IMR-90 (cell line): ENCODE results near the gene NME2. TPM values are rescaled to one million over a fixed set of nuclear protein-coding genes. Genes with fewer than 3 reads are reported as not detected.

Experiments used
- ATAC-seq: fragments of 200-7000 bp; cut with Tn5 transposase; 2 replicates; pipeline ENCODE4 v1.9.1; 2020; ENCODE audit warnings: low read depth, mild to moderate bottlenecking, moderate library complexity
- BruUV-seq: library from RNA; stranded (reverse); fragments of 400-500 nt; replicated peaks from 2 replicates; lab custom pipeline; 2021; lab: Mats Ljungman, UMichigan
- CTCF ChIA-PET: fragments of 300-600 bp; formaldehyde crosslinking; extraction: SDS; loops from one replicate; lab custom pipeline; 2021; ENCODE audit warnings: antibody characterized with exemption; lab: Yijun Ruan, JAX
- POLR2A ChIA-PET: fragments of 300-600 bp; sonication (Branson Sonifier 250); formaldehyde crosslinking; loops from one replicate; lab custom pipeline; 2022; ENCODE audit warnings: antibody characterized with exemption; ENCODE audit not compliant: unreplicated experiment; lab: Charles Lee
- DNase-seq: peaks from one replicate; pipeline ENCODE4 v3.0.0; 2013
- H2AFZ ChIP-seq: replicated peaks from 2 replicates; pipeline ENCODE3; 2013; ENCODE audit warnings: low read length, mild to moderate bottlenecking; ENCODE audit not compliant: poor library complexity
- H2AK5ac ChIP-seq: 2 replicates; pipeline ENCODE4 v1.6.1; 2013; ENCODE audit warnings: low read depth, low read length, inconsistent platforms
- H2AK9ac ChIP-seq: replicated peaks from 2 replicates; pipeline ENCODE3; 2013; ENCODE audit warnings: mild to moderate bottlenecking, low read depth, low read length, moderate library complexity; ENCODE audit not compliant: poor library complexity
- H2BK120ac ChIP-seq: 2 replicates; pipeline ENCODE4 v1.6.1; 2013; ENCODE audit warnings: low read depth, low read length, inconsistent platforms
- H2BK15ac ChIP-seq: 3 replicates; pipeline ENCODE4 v1.6.1; 2013; ENCODE audit warnings: low read depth, low read length, inconsistent platforms
- H2BK20ac ChIP-seq: 2 replicates; pipeline ENCODE4 v1.6.1; 2013; ENCODE audit warnings: low read depth, mild to moderate bottlenecking, inconsistent platforms, low read length, moderate library complexity
- H2BK5ac ChIP-seq: 2 replicates; pipeline ENCODE4 v1.6.1; 2013; ENCODE audit warnings: mild to moderate bottlenecking, low read depth, low read length, inconsistent platforms; ENCODE audit not compliant: poor library complexity, severe bottlenecking
- H3K14ac ChIP-seq: replicated peaks from 2 replicates; pipeline ENCODE4 v1.6.1; 2013; ENCODE audit warnings: low read depth, low read length, inconsistent platforms
- H3K18ac ChIP-seq: 2 replicates; pipeline ENCODE4 v1.6.1; 2013; ENCODE audit warnings: low read depth, low read length, control low read depth
- H3K23ac ChIP-seq: 2 replicates; pipeline ENCODE4 v1.6.1; 2013; ENCODE audit warnings: low read depth, low read length, inconsistent platforms
- H3K27ac ChIP-seq: 2 replicates; pipeline ENCODE4 v1.5.1; 2013; ENCODE audit warnings: mild to moderate bottlenecking, control low read depth, low read length; ENCODE audit not compliant: insufficient read depth
- H3K27me3 ChIP-seq: 2 replicates; pipeline ENCODE4 v1.6.1; 2013; ENCODE audit warnings: low read length; ENCODE audit not compliant: control insufficient read depth, insufficient read depth
- H3K36me3 ChIP-seq: 2 replicates; pipeline ENCODE4 v1.6.1; 2013; ENCODE audit warnings: low read length, mixed read lengths; ENCODE audit not compliant: control insufficient read depth, insufficient read depth
- H3K4ac ChIP-seq: 2 replicates; pipeline ENCODE4 v1.6.1; 2013; ENCODE audit warnings: low read depth, low read length, inconsistent platforms
- H3K4me1 ChIP-seq: 2 replicates; pipeline ENCODE4 v1.6.1; 2013; ENCODE audit warnings: low read length, mixed read lengths; ENCODE audit not compliant: control insufficient read depth, insufficient read depth
- H3K4me2 ChIP-seq: 2 replicates; pipeline ENCODE4 v1.6.1; 2013; ENCODE audit warnings: low read depth, mild to moderate bottlenecking, control low read depth, low read length, moderate library complexity
- H3K4me3 ChIP-seq: 2 replicates; pipeline ENCODE4 v1.5.1; 2013; ENCODE audit warnings: low read depth, mild to moderate bottlenecking, control low read depth, low read length, moderate library complexity; ENCODE audit not compliant: insufficient read depth
- H3K56ac ChIP-seq: 2 replicates; pipeline ENCODE4 v1.6.1; 2013; ENCODE audit warnings: low read length, inconsistent platforms; ENCODE audit not compliant: insufficient read depth; ENCODE audit errors: extremely low read depth
- H3K79me1 ChIP-seq, 2 experiments: 2 replicates each; pipeline ENCODE4 v1.6.1; 2013; ENCODE audit warnings: low read length in 2 of 2, inconsistent platforms in 1 of 2, low read depth in 1 of 2
- H3K9ac ChIP-seq: 2 replicates; pipeline ENCODE4 v1.6.1; 2013; ENCODE audit warnings: low read depth, low read length, control low read depth
- H3K9me1 ChIP-seq: 2 replicates; pipeline ENCODE4 v1.6.1; 2013; ENCODE audit warnings: low read length, inconsistent platforms; ENCODE audit not compliant: insufficient read depth
- H3K9me3 ChIP-seq: 2 replicates; pipeline ENCODE4 v1.6.1; 2013; ENCODE audit warnings: low read length; ENCODE audit not compliant: control insufficient read depth, insufficient read depth
- H4K20me1 ChIP-seq: 2 replicates; pipeline ENCODE4 v1.6.1; 2013; ENCODE audit warnings: low read length, inconsistent platforms; ENCODE audit not compliant: insufficient read depth
- H4K5ac ChIP-seq: 2 replicates; pipeline ENCODE4 v1.6.1; 2013; ENCODE audit warnings: mild to moderate bottlenecking, low read depth, low read length, control low read depth
- H4K8ac ChIP-seq, 2 experiments: 2 replicates each; pipeline ENCODE4 v1.6.1; 2013; ENCODE audit warnings: low read depth in 2 of 2, low read length in 2 of 2, control low read depth in 1 of 2, inconsistent platforms in 1 of 2
- H4K91ac ChIP-seq: 2 replicates; pipeline ENCODE4 v1.6.1; 2013; ENCODE audit warnings: low read depth, low read length, inconsistent platforms; ENCODE audit not compliant: insufficient read depth
- FOS ChIP-seq: fragments of 150-350 bp; IDR thresholded peaks from 2 replicates; pipeline ENCODE4 v1.6.1; 2016; ENCODE audit warnings: low read depth, low read length
- WGBS, 2 experiments: methylation state at CpG; one replicate each; pipeline versions ENCODE4 v1.1.5 to v1.1.7; 2013; ENCODE audit warnings: missing lambda C conversion rate in 2 of 2; ENCODE audit not compliant: insufficient read length in 1 of 2; ENCODE audit errors: extremely low coverage in 2 of 2; 5-methylcytosine and 5-hydroxymethylcytosine counted together
- dilution Hi-C: fragments of 300-500 bp; cut with HindIII; formaldehyde crosslinking; loops from one replicate; pipeline ENCODE4 v1.14.3; 2018; ENCODE audit warnings: low sequenced_read_pairs; ENCODE audit not compliant: unreplicated experiment
- in situ Hi-C: fragments of 300-500 bp; cut with MboI; formaldehyde crosslinking; loops from 3 replicates; pipeline ENCODE4 v1.14.3; 2019; ENCODE audit warnings: low sequenced_read_pairs, inconsistent platforms, mixed read lengths
- intact Hi-C: fragments of 100-400 bp; cut with micrococcal nuclease; formaldehyde crosslinking; loops from 2 replicates; pipeline ENCODE4 v1.10.0; 2022
- polyA plus RNA-seq, 3 experiments: library from polyadenylated mRNA; depleted of rRNA; stranded (reverse); fragments of >200 nt; gene quantifications; 2 replicates each; pipeline ENCODE4 v1.2.3, GENCODE V29; 2012; ENCODE audit warnings: low replicate concordance in 1 of 3
- total RNA-seq: library from RNA; depleted of rRNA; stranded (reverse); fragments of >200 nt; gene quantifications from 2 replicates; pipeline ENCODE4 v1.2.3, GENCODE V29; 2012
- TF ChIP-seq, protein P1 (sequence below): fragments of 150-350 bp; IDR thresholded peaks from 2 replicates; pipeline ENCODE4 v1.6.1; 2016; ENCODE audit warnings: low read depth, mild to moderate bottlenecking, low read length, moderate library complexity, borderline replicate concordance
- TF ChIP-seq, protein P2 (sequence below): fragments of 150-350 bp; IDR thresholded peaks from 2 replicates; pipeline ENCODE4 v1.6.1; 2017; ENCODE audit warnings: mild to moderate bottlenecking, antibody characterized with exemption, low read length, low read depth

NME2 gene
- total and polyA plus RNA-seq, 2 of the 4 experiments (the other 2 are of a cell fraction), result 824 to 912 TPM

DNA sequence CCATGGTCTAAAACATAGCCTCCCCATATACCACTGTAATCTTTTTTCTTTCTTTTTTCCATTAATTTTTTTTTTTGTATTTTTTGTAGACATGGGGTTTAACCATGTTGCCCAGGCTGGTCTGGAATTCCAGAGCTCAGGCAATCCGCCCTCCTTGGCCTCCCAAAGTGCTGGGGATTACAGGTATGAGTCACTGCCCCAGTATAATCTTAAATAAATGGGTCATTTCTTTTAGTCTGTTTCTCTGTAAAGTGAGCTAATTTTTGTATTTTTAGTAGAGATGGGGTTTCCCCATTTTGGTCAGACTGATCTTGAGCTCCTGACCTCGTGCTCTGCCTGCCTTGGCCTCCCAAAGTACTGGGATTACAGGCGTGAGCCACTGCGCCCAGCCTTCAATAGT, 18.6 kb upstream of the NME2 start:
- H2BK5ac ChIP-seq, result no peak overlapping the region
- ChIA-PET CTCF (interaction anchor here (0.8 kb wide), 1 partner anchor 148 kb away, joined by 3 read pairs; no protein-coding TSS in a partner anchor), POLR2A (no interaction called here)
- H3K9me3 ChIP-seq, result no peaks in the 10 kb centered on the region
- peaks cover 6% of the 10 kb centered on the region; the same call in 1 of the 2 replicates for H3K9me1 ChIP-seq
- H4K91ac ChIP-seq, result no peak overlapping the region
- no peak overlapping the region for H2AK5ac ChIP-seq
- no peak overlapping the region for H3K4me2 ChIP-seq
- H2AFZ ChIP-seq, result no peak overlapping the region
- no peaks in the 10 kb centered on the region for H3K79me1 ChIP-seq
- DNase-seq (peak; percentile 56), ATAC-seq (peak; percentile 40)
- H3K4me3 ChIP-seq, result no peak overlapping the region
- no peak overlapping the region for H2BK15ac ChIP-seq
- H3K36me3 ChIP-seq, result no peaks in the 10 kb centered on the region
- H2BK20ac ChIP-seq, result no peak overlapping the region
- H2AK9ac ChIP-seq, result no peak overlapping the region
- no peak overlapping the region for H3K18ac ChIP-seq
- H2BK120ac ChIP-seq, result no peak overlapping the region
- intact Hi-C loops (no loop called here), in situ Hi-C loops (loop anchor here (10.0 kb wide), 1 partner anchor 283 kb away; the partner anchor contains the start of gene TOB1), dilution Hi-C loops (no loop called here)
- no peaks in the 10 kb centered on the region for H3K4me1 ChIP-seq
- no peaks in the 10 kb centered on the region for H4K20me1 ChIP-seq
- no peak overlapping the region for H3K14ac ChIP-seq
- no peak overlapping the region for H3K27ac ChIP-seq
- H3K27me3 ChIP-seq, result no peaks in the 10 kb centered on the region
- no peak overlapping the region for H3K56ac ChIP-seq
- no CpG with 5 or more reads among the region's 4 CpGs for WGBS, 2 experiments
- H4K5ac ChIP-seq, result no peak overlapping the region
- no peak overlapping the region for H3K23ac ChIP-seq
- H3K4ac ChIP-seq, result no peak overlapping the region
- no peak overlapping the region for H3K9ac ChIP-seq
- H4K8ac ChIP-seq, result no peak overlapping the region
- BruUV-seq, result no TSS peak
- TF ChIP-seq FOS, result peak; percentile 56
- TF ChIP-seq, protein P1, sequence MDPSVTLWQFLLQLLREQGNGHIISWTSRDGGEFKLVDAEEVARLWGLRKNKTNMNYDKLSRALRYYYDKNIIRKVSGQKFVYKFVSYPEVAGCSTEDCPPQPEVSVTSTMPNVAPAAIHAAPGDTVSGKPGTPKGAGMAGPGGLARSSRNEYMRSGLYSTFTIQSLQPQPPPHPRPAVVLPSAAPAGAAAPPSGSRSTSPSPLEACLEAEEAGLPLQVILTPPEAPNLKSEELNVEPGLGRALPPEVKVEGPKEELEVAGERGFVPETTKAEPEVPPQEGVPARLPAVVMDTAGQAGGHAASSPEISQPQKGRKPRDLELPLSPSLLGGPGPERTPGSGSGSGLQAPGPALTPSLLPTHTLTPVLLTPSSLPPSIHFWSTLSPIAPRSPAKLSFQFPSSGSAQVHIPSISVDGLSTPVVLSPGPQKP, result no peak
- TF ChIP-seq, protein P2, sequence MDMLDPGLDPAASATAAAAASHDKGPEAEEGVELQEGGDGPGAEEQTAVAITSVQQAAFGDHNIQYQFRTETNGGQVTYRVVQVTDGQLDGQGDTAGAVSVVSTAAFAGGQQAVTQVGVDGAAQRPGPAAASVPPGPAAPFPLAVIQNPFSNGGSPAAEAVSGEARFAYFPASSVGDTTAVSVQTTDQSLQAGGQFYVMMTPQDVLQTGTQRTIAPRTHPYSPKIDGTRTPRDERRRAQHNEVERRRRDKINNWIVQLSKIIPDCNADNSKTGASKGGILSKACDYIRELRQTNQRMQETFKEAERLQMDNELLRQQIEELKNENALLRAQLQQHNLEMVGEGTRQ, result no peak
